Astrocyte (in vitro differentiated cells and primary cell): Measurements from ENCODE around the gene FRMD4B. TPM values are rescaled to one million over a fixed set of nuclear protein-coding genes. Genes with fewer than 3 reads are reported as not detected.

Experiments
- DNase-seq: peaks from one replicate; pipeline ENCODE4 v3.0.0-alpha.2; 2010; ENCODE audit warnings: low read depth
- FAIRE-seq: peaks from 2 replicates; lab custom pipeline; 2011; peaks lifted over from hg19 to GRCh38; lab: Jason Lieb, UNC
- H2AFZ ChIP-seq: 2 replicates; pipeline ENCODE4 v1.6.0; 2012; ENCODE audit warnings: low read depth, low read length, inconsistent platforms
- H3K27ac ChIP-seq: 2 replicates; pipeline ENCODE4 v1.5.1; 2011; ENCODE audit warnings: low read depth, low read length, inconsistent platforms
- H3K27me3 ChIP-seq: 2 replicates; pipeline ENCODE4 v1.6.0; 2011; ENCODE audit warnings: low read length, inconsistent platforms; ENCODE audit not compliant: insufficient read depth
- H3K36me3 ChIP-seq: 2 replicates; pipeline ENCODE4 v1.5.1; 2011; ENCODE audit warnings: low read length, inconsistent platforms; ENCODE audit not compliant: insufficient read depth
- H3K4me1 ChIP-seq: 2 replicates; pipeline ENCODE4 v1.5.1; 2011; ENCODE audit warnings: low read length, inconsistent platforms; ENCODE audit not compliant: insufficient read depth
- H3K4me2 ChIP-seq: 2 replicates; pipeline ENCODE4 v1.6.0; 2012; ENCODE audit warnings: low read length, inconsistent platforms
- H3K4me3 ChIP-seq: 2 replicates; pipeline ENCODE4 v1.5.1; 2011; ENCODE audit warnings: low read depth, mild to moderate bottlenecking, low read length, inconsistent platforms; ENCODE audit not compliant: insufficient read depth
- H3K79me2 ChIP-seq: 2 replicates; pipeline ENCODE4 v1.6.0; 2012; ENCODE audit warnings: mild to moderate bottlenecking, low read length, inconsistent platforms; ENCODE audit not compliant: insufficient read depth
- H3K9ac ChIP-seq: 2 replicates; pipeline ENCODE4 v1.6.0; 2012; ENCODE audit warnings: mild to moderate bottlenecking, low read length, inconsistent platforms
- H3K9me3 ChIP-seq: 2 replicates; pipeline ENCODE4 v1.5.1; 2012; ENCODE audit warnings: low read depth, mild to moderate bottlenecking, low read length, inconsistent platforms; ENCODE audit not compliant: insufficient read depth
- H4K20me1 ChIP-seq: 2 replicates; pipeline ENCODE4 v1.6.0; 2012; ENCODE audit warnings: low read length, inconsistent platforms; ENCODE audit not compliant: insufficient read depth
- H3K27ac Mint-ChIP-seq: one replicate; pipeline ENCODE4 v1.8.0; 2021; ENCODE audit warnings: mild to moderate bottlenecking, mixed read lengths; ENCODE audit not compliant: unreplicated experiment
- H3K27me3 Mint-ChIP-seq: one replicate; pipeline ENCODE4 v1.8.0; 2021; ENCODE audit warnings: low read depth, mixed read lengths; ENCODE audit not compliant: unreplicated experiment
- H3K36me3 Mint-ChIP-seq: one replicate; pipeline ENCODE4 v1.8.0; 2021; ENCODE audit warnings: low read depth, mixed read lengths; ENCODE audit not compliant: unreplicated experiment
- H3K4me1 Mint-ChIP-seq: one replicate; pipeline ENCODE4 v1.8.0; 2021; ENCODE audit warnings: low read depth, mixed read lengths; ENCODE audit not compliant: unreplicated experiment
- H3K4me3 Mint-ChIP-seq: one replicate; pipeline ENCODE4 v1.8.0; 2021; ENCODE audit warnings: mild to moderate bottlenecking, moderate library complexity, mixed read lengths; ENCODE audit not compliant: unreplicated experiment
- H3K9me3 Mint-ChIP-seq: one replicate; pipeline ENCODE4 v1.8.0; 2021; ENCODE audit warnings: mild to moderate bottlenecking, mixed read lengths; ENCODE audit not compliant: unreplicated experiment
- EZH2 ChIP-seq: IDR thresholded peaks from 2 replicates; pipeline ENCODE4 v1.6.1; 2012; ENCODE audit warnings: mild to moderate bottlenecking, low read length, inconsistent platforms; ENCODE audit not compliant: insufficient read depth
- total RNA-seq: library from RNA; stranded (reverse); gene quantifications from 2 replicates; pipeline ENCODE4 v1.2.1, GENCODE V29; 2021
- TF ChIP-seq, protein P1 (sequence below): IDR thresholded peaks from 2 replicates; pipeline ENCODE4 v1.5.1; 2011; ENCODE audit warnings: low read depth, mild to moderate bottlenecking, inconsistent platforms, low read length, moderate library complexity; ENCODE audit not compliant: insufficient read depth

The FRMD4B gene
- total RNA-seq, 1 donor from 2014 or later = 9.2 TPM

DNA sequence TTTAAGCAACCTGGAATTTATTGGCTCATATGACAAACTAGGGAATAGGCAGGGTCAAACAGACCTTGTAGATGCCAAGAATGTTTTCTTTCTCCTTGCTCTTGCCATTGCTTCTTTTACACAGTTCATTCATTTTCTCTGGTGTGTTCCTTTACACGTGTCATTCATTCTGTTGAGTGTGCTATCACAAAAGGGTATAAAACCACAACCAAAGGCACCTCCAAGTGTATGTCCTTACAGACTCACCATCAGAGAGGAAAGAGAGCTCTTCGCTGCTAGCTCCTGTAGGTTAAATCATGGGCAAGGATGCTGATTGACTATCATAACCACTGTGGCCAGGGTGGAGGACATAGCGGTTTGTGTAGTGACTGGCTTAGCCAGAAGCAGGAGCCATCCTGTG lies 19.2 kb upstream of the FRMD4B start:
- TF ChIP-seq, protein P1, sequence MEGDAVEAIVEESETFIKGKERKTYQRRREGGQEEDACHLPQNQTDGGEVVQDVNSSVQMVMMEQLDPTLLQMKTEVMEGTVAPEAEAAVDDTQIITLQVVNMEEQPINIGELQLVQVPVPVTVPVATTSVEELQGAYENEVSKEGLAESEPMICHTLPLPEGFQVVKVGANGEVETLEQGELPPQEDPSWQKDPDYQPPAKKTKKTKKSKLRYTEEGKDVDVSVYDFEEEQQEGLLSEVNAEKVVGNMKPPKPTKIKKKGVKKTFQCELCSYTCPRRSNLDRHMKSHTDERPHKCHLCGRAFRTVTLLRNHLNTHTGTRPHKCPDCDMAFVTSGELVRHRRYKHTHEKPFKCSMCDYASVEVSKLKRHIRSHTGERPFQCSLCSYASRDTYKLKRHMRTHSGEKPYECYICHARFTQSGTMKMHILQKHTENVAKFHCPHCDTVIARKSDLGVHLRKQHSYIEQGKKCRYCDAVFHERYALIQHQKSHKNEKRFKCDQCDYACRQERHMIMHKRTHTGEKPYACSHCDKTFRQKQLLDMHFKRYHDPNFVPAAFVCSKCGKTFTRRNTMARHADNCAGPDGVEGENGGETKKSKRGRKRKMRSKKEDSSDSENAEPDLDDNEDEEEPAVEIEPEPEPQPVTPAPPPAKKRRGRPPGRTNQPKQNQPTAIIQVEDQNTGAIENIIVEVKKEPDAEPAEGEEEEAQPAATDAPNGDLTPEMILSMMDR = no peak
- no peak for TF ChIP-seq EZH2
- H3K9me3 Mint-ChIP-seq = peaks cover 3% of the 10 kb centered on the region
- no peaks in the 10 kb centered on the region for H3K4me1 Mint-ChIP-seq
- H3K4me3 Mint-ChIP-seq = no peak overlapping the region
- H3K4me2 ChIP-seq = no peak overlapping the region
- no peak overlapping the region for H3K27ac ChIP-seq
- no peak overlapping the region for H2AFZ ChIP-seq
- DNase-seq = no peak
- H3K27me3 ChIP-seq = no peaks in the 10 kb centered on the region
- no peaks in the 10 kb centered on the region for H3K9me3 ChIP-seq
- no peaks in the 10 kb centered on the region for H4K20me1 ChIP-seq
- no peak overlapping the region for H3K4me3 ChIP-seq
- peaks cover 4% of the 10 kb centered on the region for H3K36me3 Mint-ChIP-seq
- peak; percentile 73 for FAIRE-seq
- no peaks in the 10 kb centered on the region for H3K4me1 ChIP-seq
- H3K27me3 Mint-ChIP-seq = peaks cover 2% of the 10 kb centered on the region
- H3K9ac ChIP-seq = no peak overlapping the region
- no peak overlapping the region for H3K27ac Mint-ChIP-seq
- no peaks in the 10 kb centered on the region for H3K36me3 ChIP-seq
- no peaks in the 10 kb centered on the region for H3K79me2 ChIP-seq

- Histone ChIP-seq H3K4me2 (no peak overlapping the region), H3K79me2 (no peaks in the 10 kb centered on the region), H2AFZ (no peak overlapping the region), H3K9ac (no peak overlapping the region), H3K4me3 (no peak overlapping the region), H3K27ac (no peak overlapping the region), H3K27me3 (no peaks in the 10 kb centered on the region), H3K36me3 (no peaks in the 10 kb centered on the region), H4K20me1 (no peaks in the 10 kb centered on the region), H3K9me3 (no peaks in the 10 kb centered on the region), H3K4me1 (no peaks in the 10 kb centered on the region)
- H3K27me3 Mint-ChIP-seq = peaks cover 2% of the 10 kb centered on the region
- no peak overlapping the region for H3K4me3 Mint-ChIP-seq
- TF ChIP-seq, protein P1 = no peak
- no peak for TF ChIP-seq EZH2
- no peak for FAIRE-seq
- no peak overlapping the region for H3K27ac Mint-ChIP-seq
- DNase-seq = no peak
- peaks cover 4% of the 10 kb centered on the region for H3K36me3 Mint-ChIP-seq
- no peaks in the 10 kb centered on the region for H3K4me1 Mint-ChIP-seq
- peaks cover 3% of the 10 kb centered on the region for H3K9me3 Mint-ChIP-seq
Observed at GRCh38 chr3:69403454-69403853, 17.6 kb upstream of the FRMD4B start.

DNA sequence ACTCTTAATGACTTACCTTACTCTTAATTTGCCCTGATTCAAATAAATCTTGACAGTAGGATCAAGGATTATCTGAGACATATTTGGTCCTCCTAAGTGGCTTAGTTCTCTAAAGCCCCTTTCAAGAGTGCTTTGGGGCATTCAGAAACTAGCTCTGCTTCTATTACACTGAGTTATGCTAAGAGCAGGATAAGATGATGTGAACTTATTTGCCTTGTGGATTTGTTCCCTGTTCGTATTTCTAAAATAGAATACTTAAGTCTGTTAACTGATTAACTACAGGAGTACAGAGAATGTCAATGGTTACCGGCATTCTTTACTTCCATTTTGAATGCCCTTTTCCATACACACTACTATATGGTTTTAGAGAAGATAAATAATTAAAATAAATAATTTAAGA lies 14.8 kb upstream of the FRMD4B start:
- H3K9ac ChIP-seq = no peak overlapping the region
- no peak for TF ChIP-seq EZH2
- H3K4me2 ChIP-seq = no peak overlapping the region
- Mint-ChIP-seq H3K27ac (no peak overlapping the region), H3K4me3 (no peak overlapping the region), H3K27me3 (no peaks in the 10 kb centered on the region), H3K9me3 (peaks cover 3% of the 10 kb centered on the region), H3K4me1 (peaks cover 2% of the 10 kb centered on the region), H3K36me3 (no peaks in the 10 kb centered on the region)
- DNase-seq (no peak), FAIRE-seq (no peak)
- H3K79me2 ChIP-seq = no peaks in the 10 kb centered on the region
- no peak overlapping the region for H2AFZ ChIP-seq
- H3K27ac ChIP-seq = no peak overlapping the region
- no peak overlapping the region for H3K4me3 ChIP-seq
- no peaks in the 10 kb centered on the region for H3K9me3 ChIP-seq
- H4K20me1 ChIP-seq = no peaks in the 10 kb centered on the region
- H3K27me3 ChIP-seq = no peaks in the 10 kb centered on the region
- no peaks in the 10 kb centered on the region for H3K4me1 ChIP-seq
- no peaks in the 10 kb centered on the region for H3K36me3 ChIP-seq
